ENCODE results near the gene CNOT2. TPM values are rescaled to one million over a fixed set of nuclear protein-coding genes. Genes with fewer than 3 reads are reported as not detected.

Gene CNOT2
- total RNA-seq, 1 experiment from 2014 or later, result 82.9 TPM

DNA sequence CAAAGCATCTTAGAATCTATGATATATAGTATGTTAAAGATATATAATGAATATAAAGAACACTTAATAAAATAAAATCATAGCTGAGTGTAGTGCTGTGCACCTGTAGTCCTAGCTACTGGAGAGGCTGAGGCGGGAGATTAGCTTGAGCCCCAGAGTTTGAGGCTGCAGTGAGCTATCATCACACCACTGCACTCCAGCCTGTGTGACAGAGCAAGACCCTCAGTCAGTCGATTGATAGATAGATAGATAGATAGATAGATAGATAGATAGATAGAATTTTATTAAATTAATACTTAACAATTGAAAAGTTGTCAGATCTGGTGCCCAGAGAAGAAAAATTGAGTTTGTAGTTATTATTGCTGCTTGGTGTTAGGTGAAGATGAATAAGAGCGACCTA is 40.0 kb downstream of the CNOT2 start:
- Mint-ChIP-seq H3K4me1 (peaks cover 13 to 14% of the 10 kb centered on the region in 2 experiments), H3K27ac (peak overlapping the region in 1 of 3 experiments; percentile 29; a peak in 1 of 7 replicates), H3K9me3 (no peaks in the 10 kb centered on the region), H3K4me3 (no peak overlapping the region), H3K36me3 (ENCODE audit: insufficient read depth in 1 of 3, low read depth in 3 of 3) (peaks cover 7 to 26% (median 16%) of the 10 kb centered on the region in 3 experiments; a peak in 5 of 7 replicates), H3K27me3 (ENCODE audit: low read depth) (no peaks in the 10 kb centered on the region)
- H2BK12ac ChIP-seq (ENCODE audit: insufficient read length, low read depth, low read length), result no peak overlapping the region
- H4K91ac ChIP-seq (ENCODE audit: insufficient read length, low read depth, low read length), result no peak overlapping the region
- H2AK5ac ChIP-seq (ENCODE audit: insufficient read length, low read length), result no peak overlapping the region
- H3K14ac ChIP-seq (ENCODE audit: insufficient read depth, low read length), result no peak overlapping the region
- no peaks in the 10 kb centered on the region for H3K79me1 ChIP-seq (ENCODE audit: insufficient read depth, low read depth, low read length, poor library complexity, severe bottlenecking)
- H2BK20ac ChIP-seq (ENCODE audit: low read depth, low read length, poor library complexity, severe bottlenecking), result no peak overlapping the region
- H2AFZ ChIP-seq (ENCODE audit: low read length), result no peak overlapping the region
- no peaks in the 10 kb centered on the region for H3K4me1 ChIP-seq (ENCODE audit: insufficient read depth, low read length)
- H3K27ac ChIP-seq (ENCODE audit: insufficient read length, low read depth, low read length), result no peak overlapping the region
- H3K18ac ChIP-seq (ENCODE audit: insufficient read length, low read depth, low read length), result no peak overlapping the region
- WGBS (ENCODE audit: extremely low coverage, insufficient read length, low lambda C conversion rate), result no CpG with 5 or more reads among the region's 3 CpGs
- no peak overlapping the region for H3K23ac ChIP-seq (ENCODE audit: insufficient read length, low read depth, low read length)
- no peak overlapping the region for H3T11ph ChIP-seq (ENCODE audit: low read length)
- H3K27me3 ChIP-seq (ENCODE audit: insufficient read depth, low read length), result no peaks in the 10 kb centered on the region
- no peak overlapping the region for H2BK5ac ChIP-seq (ENCODE audit: insufficient read length, low read length)
- no peaks in the 10 kb centered on the region for H4K20me1 ChIP-seq (ENCODE audit: control insufficient read depth, insufficient read depth, insufficient read length)
- no peak overlapping the region for H2BK15ac ChIP-seq (ENCODE audit: low read depth, low read length)
- H3K23me2 ChIP-seq (ENCODE audit: insufficient read length, low read depth, low read length, poor library complexity, severe bottlenecking), result no peaks in the 10 kb centered on the region
- DNase-seq, result no peak
- no peak overlapping the region for H4K8ac ChIP-seq (replicated peaks; ENCODE audit: insufficient read length, low read depth, low read length)
- H3K4ac ChIP-seq (ENCODE audit: low read depth, low read length), result no peak overlapping the region
- H3K56ac ChIP-seq (ENCODE audit: insufficient read length, low read depth, low read length), result no peak overlapping the region
- no peaks in the 10 kb centered on the region for H3K9me3 ChIP-seq (ENCODE audit: control insufficient read depth, low read depth, low read length)
- no peak overlapping the region for H4K5ac ChIP-seq (ENCODE audit: insufficient read length, low read depth, low read length)
- no peak overlapping the region for H3K4me2 ChIP-seq (ENCODE audit: insufficient read depth, insufficient read length, low read length)
- H2BK120ac ChIP-seq (ENCODE audit: low read depth, low read length, poor library complexity, severe bottlenecking), result no peak overlapping the region
- TF ChIP-seq, protein P1, sequence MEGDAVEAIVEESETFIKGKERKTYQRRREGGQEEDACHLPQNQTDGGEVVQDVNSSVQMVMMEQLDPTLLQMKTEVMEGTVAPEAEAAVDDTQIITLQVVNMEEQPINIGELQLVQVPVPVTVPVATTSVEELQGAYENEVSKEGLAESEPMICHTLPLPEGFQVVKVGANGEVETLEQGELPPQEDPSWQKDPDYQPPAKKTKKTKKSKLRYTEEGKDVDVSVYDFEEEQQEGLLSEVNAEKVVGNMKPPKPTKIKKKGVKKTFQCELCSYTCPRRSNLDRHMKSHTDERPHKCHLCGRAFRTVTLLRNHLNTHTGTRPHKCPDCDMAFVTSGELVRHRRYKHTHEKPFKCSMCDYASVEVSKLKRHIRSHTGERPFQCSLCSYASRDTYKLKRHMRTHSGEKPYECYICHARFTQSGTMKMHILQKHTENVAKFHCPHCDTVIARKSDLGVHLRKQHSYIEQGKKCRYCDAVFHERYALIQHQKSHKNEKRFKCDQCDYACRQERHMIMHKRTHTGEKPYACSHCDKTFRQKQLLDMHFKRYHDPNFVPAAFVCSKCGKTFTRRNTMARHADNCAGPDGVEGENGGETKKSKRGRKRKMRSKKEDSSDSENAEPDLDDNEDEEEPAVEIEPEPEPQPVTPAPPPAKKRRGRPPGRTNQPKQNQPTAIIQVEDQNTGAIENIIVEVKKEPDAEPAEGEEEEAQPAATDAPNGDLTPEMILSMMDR (conservative IDR thresholded peaks at IDR 0.05), result no peak
- H3K9ac ChIP-seq (ENCODE audit: extremely low read depth, insufficient read length, low read length), result no peak overlapping the region
- H3K79me2 ChIP-seq (ENCODE audit: insufficient read depth, low read length), result no peaks in the 10 kb centered on the region; the same call in 1 of the 2 replicates

All from H9 (cell line).